ENCODE data around the gene ANLN.
"Not testable (repeated sequence)": the region's sequence is repeated elsewhere in the genome, so short reads cannot be mapped to it uniquely, and the experiment has no call there.

The ANLN gene

GRCh38 chr7:36473454-36474282 is 84.0 kb downstream of the ANLN start:
- Histone ChIP-seq H3K9me3 (ENCODE audit: low read length) (no peaks in the 10 kb centered on the region), H3K4me1 (ENCODE audit: insufficient read depth, low read length) (no peaks in the 10 kb centered on the region), H3K27ac (ENCODE audit: low read depth, low read length) (no peak overlapping the region), H3K27me3 (ENCODE audit: control insufficient read depth in 1 of 2, insufficient read depth in 2 of 2, low read length in 2 of 2) (no peaks in the 10 kb centered on the region), H3K36me3 (ENCODE audit: insufficient read depth, low read length) (no peaks in the 10 kb centered on the region), H3K4me3 (ENCODE audit: low read depth in 1 of 2, low read length in 2 of 2) (no peak overlapping the region), H3K9ac (ENCODE audit: low read length) (no peak overlapping the region)

DNA sequence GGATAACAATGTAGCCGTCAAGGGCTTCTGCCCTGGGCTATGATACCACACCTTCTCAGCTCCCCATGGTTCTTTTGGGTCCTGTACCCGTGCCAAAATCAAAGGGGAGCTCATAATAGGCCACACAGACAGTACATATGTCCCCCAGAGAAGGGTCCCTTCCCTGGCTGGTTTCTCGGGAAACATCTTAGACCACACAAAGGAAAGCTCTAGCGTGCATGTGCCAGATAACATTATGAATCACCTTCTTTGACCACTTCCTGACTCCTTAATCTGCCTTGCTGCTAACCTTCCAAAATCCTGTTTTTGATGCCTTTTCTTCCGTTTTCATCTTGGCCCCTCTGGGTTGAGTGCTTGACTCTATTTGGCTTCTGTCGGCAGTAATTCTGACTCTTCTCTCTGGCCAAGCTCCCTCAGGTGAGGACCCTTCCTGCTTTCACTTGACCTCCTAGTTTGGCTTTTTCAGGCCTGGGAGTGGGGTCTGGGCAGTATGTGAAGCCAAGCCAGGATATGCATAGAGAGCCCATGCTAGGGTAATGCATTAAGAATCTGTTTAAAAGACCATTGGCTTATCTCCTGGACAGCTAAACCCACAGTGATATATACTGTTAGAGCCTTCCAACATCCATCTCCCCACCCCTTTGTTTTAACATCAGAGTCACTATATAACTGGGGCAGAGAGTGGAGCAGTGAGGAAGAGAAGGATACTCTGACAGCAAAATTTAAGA is 84.8 kb downstream of the ANLN start:
- H3K36me3 ChIP-seq (ENCODE audit: insufficient read depth, low read length), result no peaks in the 10 kb centered on the region
- no peaks in the 10 kb centered on the region for H3K9me3 ChIP-seq (ENCODE audit: low read length)
- no peaks in the 10 kb centered on the region for H3K27me3 ChIP-seq (ENCODE audit: control insufficient read depth in 1 of 2, insufficient read depth in 2 of 2, low read length in 2 of 2)
- H3K4me1 ChIP-seq (ENCODE audit: insufficient read depth, low read length), result no peaks in the 10 kb centered on the region
- H3K4me3 ChIP-seq (ENCODE audit: low read depth in 1 of 2, low read length in 2 of 2), result no peak overlapping the region
- no peak overlapping the region for H3K9ac ChIP-seq (ENCODE audit: low read length)
- no peak overlapping the region for H3K27ac ChIP-seq (ENCODE audit: low read depth, low read length)

- H3K4me1 ChIP-seq (ENCODE audit: insufficient read depth, low read length), result no peaks in the 10 kb centered on the region
- H3K4me3 ChIP-seq (ENCODE audit: low read depth in 1 of 2, low read length in 2 of 2), result no peak overlapping the region
- H3K9me3 ChIP-seq (ENCODE audit: low read length), result no peaks in the 10 kb centered on the region
- H3K9ac ChIP-seq (ENCODE audit: low read length), result no peak overlapping the region
- H3K27me3 ChIP-seq (ENCODE audit: control insufficient read depth in 1 of 2, insufficient read depth in 2 of 2, low read length in 2 of 2), result no peaks in the 10 kb centered on the region
- H3K27ac ChIP-seq (ENCODE audit: low read depth, low read length), result no peak overlapping the region
- no peaks in the 10 kb centered on the region for H3K36me3 ChIP-seq (ENCODE audit: insufficient read depth, low read length)
Measured at GRCh38 chr7:36475011-36475342, 85.3 kb downstream of the ANLN start.

DNA sequence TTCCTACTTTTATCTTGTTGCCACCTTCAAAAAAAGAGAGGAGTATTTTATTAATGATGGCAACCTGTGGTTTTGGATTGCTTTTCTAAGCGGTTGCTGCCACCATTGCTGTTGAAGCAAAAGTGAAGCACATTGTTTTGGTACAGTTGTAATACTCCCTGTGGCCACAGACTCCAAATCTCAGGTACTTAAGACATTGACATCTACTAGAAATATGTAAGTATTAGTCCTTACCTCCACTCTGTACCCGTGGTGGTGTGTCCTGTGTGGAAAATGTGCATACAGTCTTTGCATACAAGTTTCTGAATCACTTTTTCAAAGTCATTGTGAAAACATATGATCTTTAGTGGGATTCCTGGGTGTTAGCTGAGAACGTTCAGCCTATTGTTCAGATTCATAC is 85.7 kb downstream of the ANLN start:
- Histone ChIP-seq H3K27ac (ENCODE audit: low read depth, low read length) (no peak overlapping the region), H3K36me3 (ENCODE audit: insufficient read depth, low read length) (no peaks in the 10 kb centered on the region), H3K9me3 (ENCODE audit: low read length) (no peaks in the 10 kb centered on the region), H3K27me3 (ENCODE audit: control insufficient read depth in 1 of 2, insufficient read depth in 2 of 2, low read length in 2 of 2) (no peaks in the 10 kb centered on the region), H3K9ac (ENCODE audit: low read length) (no peak overlapping the region), H3K4me1 (ENCODE audit: insufficient read depth, low read length) (no peaks in the 10 kb centered on the region), H3K4me3 (ENCODE audit: low read depth in 1 of 2, low read length in 2 of 2) (no peak overlapping the region)

DNA sequence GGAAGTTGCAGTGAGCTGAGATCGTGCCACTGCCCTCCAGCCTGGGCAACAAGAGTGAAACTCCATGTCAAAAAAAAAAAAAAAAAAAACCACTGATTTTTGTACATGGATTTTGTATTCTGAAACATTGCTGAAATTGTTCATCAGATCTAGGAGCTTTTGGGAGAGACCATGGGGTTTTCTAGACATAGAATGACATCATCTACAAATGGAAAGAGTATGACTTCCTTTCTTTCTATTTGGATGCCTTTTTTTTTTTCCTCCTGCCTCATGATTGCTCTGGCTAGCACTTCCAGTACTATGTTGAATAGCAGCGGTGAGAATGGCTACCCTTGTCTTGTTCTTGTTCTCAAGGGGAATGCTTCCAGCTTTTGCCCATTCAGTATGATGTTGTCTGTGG is 89.1 kb downstream of the ANLN start:
- Histone ChIP-seq H3K36me3 (ENCODE audit: insufficient read depth, low read length) (no peaks in the 10 kb centered on the region), H3K9ac (ENCODE audit: low read length) (no peak overlapping the region), H3K4me3 (ENCODE audit: low read depth in 1 of 2, low read length in 2 of 2) (no peak overlapping the region), H3K4me1 (ENCODE audit: insufficient read depth, low read length) (no peaks in the 10 kb centered on the region), H3K27ac (ENCODE audit: low read depth, low read length) (no peak overlapping the region), H3K9me3 (ENCODE audit: low read length) (no peaks in the 10 kb centered on the region), H3K27me3 (ENCODE audit: control insufficient read depth in 1 of 2, insufficient read depth in 2 of 2, low read length in 2 of 2) (no peaks in the 10 kb centered on the region)

- H3K9ac ChIP-seq (ENCODE audit: low read length); H3K9me3 ChIP-seq (ENCODE audit: low read length); H3K4me1 ChIP-seq (ENCODE audit: insufficient read depth, low read length); H3K36me3 ChIP-seq (ENCODE audit: insufficient read depth, low read length); H3K4me3 ChIP-seq (ENCODE audit: low read depth in 1 of 2, low read length in 2 of 2); H3K27me3 ChIP-seq (ENCODE audit: control insufficient read depth in 1 of 2, insufficient read depth in 2 of 2, low read length in 2 of 2); H3K27ac ChIP-seq (ENCODE audit: low read depth, low read length): not testable (repeated sequence)
Measured at GRCh38 chr7:36483853-36484252, 94.2 kb downstream of the ANLN start.

DNA sequence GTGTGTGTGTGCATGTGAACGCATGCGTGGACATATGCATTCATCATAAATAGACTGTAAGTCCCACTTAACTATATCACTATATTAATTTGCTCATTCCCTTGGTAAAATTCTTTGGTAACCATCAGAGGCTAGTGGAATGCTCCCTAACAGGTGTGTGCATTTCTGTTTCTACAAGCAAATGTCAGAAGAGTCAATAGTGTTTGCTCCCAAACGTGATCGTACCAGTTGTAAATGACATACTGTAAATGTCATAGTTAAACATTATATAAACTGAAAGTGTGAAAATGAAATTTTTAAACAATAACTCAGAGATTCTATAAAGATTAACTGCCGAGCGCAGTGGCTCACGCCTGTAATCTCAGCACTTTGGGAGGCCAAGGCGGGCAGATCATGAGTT is 94.6 kb downstream of the ANLN start:
- no peak overlapping the region for H3K27ac ChIP-seq (ENCODE audit: low read depth, low read length)
- no peaks in the 10 kb centered on the region for H3K36me3 ChIP-seq (ENCODE audit: insufficient read depth, low read length)
- H3K9ac ChIP-seq (ENCODE audit: low read length), result no peak overlapping the region
- H3K27me3 ChIP-seq (ENCODE audit: control insufficient read depth in 1 of 2, insufficient read depth in 2 of 2, low read length in 2 of 2), result no peaks in the 10 kb centered on the region
- H3K4me1 ChIP-seq (ENCODE audit: insufficient read depth, low read length), result no peaks in the 10 kb centered on the region
- H3K4me3 ChIP-seq (ENCODE audit: low read depth in 1 of 2, low read length in 2 of 2), result no peak overlapping the region
- no peaks in the 10 kb centered on the region for H3K9me3 ChIP-seq (ENCODE audit: low read length)

GRCh38 chr7:36486336-36486735 is 96.7 kb downstream of the ANLN start:
- Histone ChIP-seq H3K27me3 (ENCODE audit: control insufficient read depth in 1 of 2, insufficient read depth in 2 of 2, low read length in 2 of 2) (no peaks in the 10 kb centered on the region), H3K4me3 (ENCODE audit: low read depth in 1 of 2, low read length in 2 of 2) (no peak overlapping the region), H3K27ac (ENCODE audit: low read depth, low read length) (no peak overlapping the region), H3K9ac (ENCODE audit: low read length) (no peak overlapping the region), H3K36me3 (ENCODE audit: insufficient read depth, low read length) (no peaks in the 10 kb centered on the region), H3K9me3 (ENCODE audit: low read length) (no peaks in the 10 kb centered on the region), H3K4me1 (ENCODE audit: insufficient read depth, low read length) (no peaks in the 10 kb centered on the region)

DNA sequence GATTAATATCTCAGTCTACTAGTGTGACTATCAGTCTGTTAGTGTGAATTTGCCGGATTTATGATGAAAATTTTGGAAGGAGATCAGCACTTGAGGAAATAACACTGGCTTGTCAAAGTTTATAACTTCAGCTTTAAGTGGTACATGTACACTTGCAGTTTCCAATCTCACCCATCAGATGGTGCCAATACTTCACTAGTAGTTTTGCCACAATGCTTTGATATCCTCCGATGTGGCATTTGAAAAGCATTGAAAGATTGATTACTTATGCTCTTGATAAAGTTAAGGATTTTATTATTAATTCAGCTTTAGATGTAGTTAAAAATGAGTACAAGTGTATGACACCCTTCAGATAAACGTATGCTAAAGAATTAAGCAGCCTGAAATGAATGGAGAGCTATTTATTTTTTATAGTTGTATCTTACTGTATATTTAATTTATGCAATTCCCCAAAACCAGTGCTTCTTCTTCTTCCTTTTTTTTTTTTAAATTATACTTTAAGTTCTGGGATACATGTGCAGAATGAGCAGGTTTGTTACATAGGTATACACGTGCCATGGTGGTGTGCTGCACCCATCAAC is 98.2 kb downstream of the ANLN start:
- no peaks in the 10 kb centered on the region for H3K27me3 ChIP-seq (ENCODE audit: control insufficient read depth in 1 of 2, insufficient read depth in 2 of 2, low read length in 2 of 2)
- no peaks in the 10 kb centered on the region for H3K4me1 ChIP-seq (ENCODE audit: insufficient read depth, low read length)
- no peak overlapping the region for H3K27ac ChIP-seq (ENCODE audit: low read depth, low read length)
- H3K9me3 ChIP-seq (ENCODE audit: low read length), result no peaks in the 10 kb centered on the region
- H3K36me3 ChIP-seq (ENCODE audit: insufficient read depth, low read length), result no peaks in the 10 kb centered on the region
- no peak overlapping the region for H3K9ac ChIP-seq (ENCODE audit: low read length)
- H3K4me3 ChIP-seq (ENCODE audit: low read depth in 1 of 2, low read length in 2 of 2), result no peak overlapping the region

DNA sequence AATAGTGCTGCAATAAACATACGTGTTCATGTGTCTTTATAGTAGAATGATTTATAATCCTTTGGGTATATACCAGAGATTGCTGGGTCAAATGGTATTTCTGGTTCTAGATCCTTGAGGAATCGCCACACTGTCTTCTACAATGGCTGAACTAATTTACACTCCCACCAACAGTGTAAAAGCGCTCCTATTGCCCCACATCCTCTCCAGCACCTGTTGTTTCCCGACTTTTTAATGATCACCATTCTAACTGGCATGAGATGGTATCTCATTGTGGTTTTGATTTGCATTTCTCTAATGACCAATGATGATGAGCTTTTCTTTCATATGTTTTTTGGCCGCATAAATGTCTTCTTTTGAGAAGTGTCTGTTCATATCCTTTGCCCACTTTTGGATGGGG is 99.0 kb downstream of the ANLN start:
- H3K4me3 ChIP-seq (ENCODE audit: low read depth in 1 of 2, low read length in 2 of 2); H3K9me3 ChIP-seq (ENCODE audit: low read length); H3K36me3 ChIP-seq (ENCODE audit: insufficient read depth, low read length); H3K27ac ChIP-seq (ENCODE audit: low read depth, low read length); H3K4me1 ChIP-seq (ENCODE audit: insufficient read depth, low read length); H3K27me3 ChIP-seq (ENCODE audit: control insufficient read depth in 1 of 2, insufficient read depth in 2 of 2, low read length in 2 of 2); H3K9ac ChIP-seq (ENCODE audit: low read length): not testable (repeated sequence)

GRCh38 chr7:36490419-36490830 is 100.8 kb downstream of the ANLN start:
- H3K9ac ChIP-seq (ENCODE audit: low read length), result no peak overlapping the region
- no peak overlapping the region for H3K4me3 ChIP-seq (ENCODE audit: low read depth in 1 of 2, low read length in 2 of 2)
- H3K27me3 ChIP-seq (ENCODE audit: control insufficient read depth in 1 of 2, insufficient read depth in 2 of 2, low read length in 2 of 2), result no peaks in the 10 kb centered on the region
- no peak overlapping the region for H3K27ac ChIP-seq (ENCODE audit: low read depth, low read length)
- no peaks in the 10 kb centered on the region for H3K4me1 ChIP-seq (ENCODE audit: insufficient read depth, low read length)
- no peaks in the 10 kb centered on the region for H3K36me3 ChIP-seq (ENCODE audit: insufficient read depth, low read length)
- H3K9me3 ChIP-seq (ENCODE audit: low read length), result no peaks in the 10 kb centered on the region

All from muscle layer of colon (tissue), 2 donors.